Dermis microvascular lymphatic vessel endothelial cell (primary cell): ENCODE data around the gene GNG12. TPM values are rescaled to one million over a fixed set of nuclear protein-coding genes. Genes with fewer than 3 reads are reported as not detected.

ENCODE experiments used
- DNase-seq, 2 donors: peaks; one replicate each; pipeline versions ENCODE4 v3.0.0 to v3.0.0-alpha.2; 2010; ENCODE audit warnings: low read depth in 2 of 2
- total RNA-seq: library from RNA; depleted of rRNA; stranded (reverse); fragments of >200 nt; gene quantifications from 2 replicates; pipeline ENCODE4 v1.2.1, GENCODE V29; 2014

The GNG12 gene
- total RNA-seq, 1 donor from 2014 or later = 144 TPM

DNA sequence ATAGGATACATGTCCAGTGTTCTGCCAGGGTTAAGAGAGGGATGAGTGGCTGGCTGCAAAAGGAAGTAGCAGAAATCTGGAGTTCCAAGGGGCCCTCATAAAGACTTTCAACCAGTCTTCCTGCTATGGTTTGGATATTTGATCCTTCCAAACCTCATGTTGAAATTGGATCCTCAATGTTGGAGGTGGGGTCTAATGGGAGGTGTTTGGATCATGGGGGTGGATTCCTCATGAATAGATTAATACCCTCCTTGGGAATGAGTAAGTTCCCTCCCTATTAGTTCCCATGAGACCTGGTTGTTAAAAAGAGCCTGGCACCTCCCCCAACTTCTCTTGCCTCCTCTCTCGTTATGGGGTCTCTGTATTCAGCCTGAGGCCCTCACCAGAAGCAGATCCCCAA, 10.1 kb upstream of the GNG12 start:
- no peak for DNase-seq

DNA sequence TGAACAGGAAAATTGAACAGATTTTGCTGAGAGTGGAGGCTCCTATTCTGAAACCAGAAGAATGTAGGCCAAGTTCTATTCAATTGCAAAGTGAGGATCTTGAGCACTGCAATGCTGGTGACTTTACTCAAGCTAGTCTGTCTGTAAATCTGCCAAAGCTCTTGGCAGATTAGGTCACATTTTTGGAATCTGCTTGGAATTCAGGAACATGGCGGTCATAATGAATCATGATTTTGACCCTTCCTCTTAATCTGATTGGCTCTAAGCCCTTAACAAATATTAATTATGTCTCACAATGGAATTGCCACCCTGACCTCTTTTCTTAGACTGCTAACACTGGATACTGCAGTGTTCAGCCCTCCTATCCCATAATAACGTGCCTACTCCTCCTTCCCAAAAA, 7.2 kb upstream of the GNG12 start:
- peak in 1 of 2 donors; percentile 87 for DNase-seq

DNA sequence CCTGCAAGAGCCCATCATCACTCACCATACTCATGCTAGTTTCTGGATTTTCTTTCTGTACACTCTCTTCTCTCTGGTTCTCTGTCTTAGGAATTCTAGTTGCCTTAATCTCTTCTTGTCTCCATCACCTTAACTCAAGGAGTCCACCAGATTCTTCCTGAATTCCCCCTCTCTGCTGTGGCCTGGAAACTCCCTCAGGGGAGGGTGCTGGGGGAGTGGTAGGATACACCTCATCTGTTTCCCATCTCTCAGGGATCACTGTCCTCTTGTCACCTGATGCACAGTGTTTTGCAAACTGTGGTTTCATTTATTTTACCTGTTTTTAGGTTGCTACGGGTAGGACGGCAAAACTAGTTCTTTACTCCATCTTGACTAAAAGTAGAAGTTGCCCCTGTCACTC, 6.6 kb upstream of the GNG12 start:
- DNase-seq = no peak

GRCh38 chr1:67838180-67838910, 5.1 kb upstream of the GNG12 start:
- no peak for DNase-seq

DNA sequence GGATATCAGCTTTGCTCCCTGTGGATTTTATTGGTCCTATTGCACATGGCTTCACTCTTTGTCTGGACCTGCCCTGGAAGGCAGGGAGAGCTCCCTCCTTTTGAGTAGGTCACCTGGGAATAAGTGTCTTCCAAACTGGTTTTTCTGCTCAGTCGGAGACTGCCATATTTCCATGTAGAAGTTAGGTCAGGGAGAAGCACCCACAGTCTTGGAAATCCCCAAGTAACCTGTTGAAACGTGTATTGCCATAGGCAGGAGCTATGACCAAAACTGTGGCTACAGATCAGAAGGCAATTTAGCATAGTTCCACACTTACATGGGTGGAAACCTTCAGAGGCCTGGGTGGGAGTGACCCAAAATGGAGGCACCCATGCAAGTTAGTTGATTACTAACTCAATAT, 3.5 kb upstream of the GNG12 start:
- no peak for DNase-seq

- no peak for DNase-seq
Observed at GRCh38 chr1:67835663-67836452, 2.6 kb upstream of the GNG12 start.

DNA sequence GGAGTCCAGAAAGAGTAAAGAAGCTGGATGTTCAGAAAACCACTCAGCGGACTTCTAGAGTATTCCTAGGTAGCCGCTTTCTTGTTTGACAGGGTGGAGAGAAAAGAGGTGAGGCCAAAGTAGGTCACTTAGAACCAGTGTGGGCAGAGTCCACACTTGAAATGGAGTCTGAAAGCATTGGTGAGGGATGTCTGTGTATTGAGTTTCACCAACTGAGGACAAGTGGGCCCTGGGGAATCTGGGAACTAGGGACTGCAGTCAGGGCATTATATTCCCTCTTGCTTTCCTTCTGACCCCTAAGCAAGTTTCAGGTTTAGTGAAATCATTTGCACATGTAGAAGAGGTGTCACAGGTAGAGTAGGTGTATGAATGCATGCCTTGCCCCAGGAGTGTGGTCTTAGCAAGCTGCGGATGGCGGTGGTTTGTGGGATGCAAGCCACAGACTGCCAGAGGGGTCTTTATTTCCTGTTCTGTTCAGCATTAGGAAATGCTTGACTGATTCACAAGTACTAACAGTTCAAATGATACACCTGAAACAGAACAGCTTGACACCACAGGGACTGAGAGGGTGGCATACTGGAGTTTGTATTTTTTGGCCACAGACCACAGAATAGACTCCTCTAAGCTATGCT, 1.1 kb upstream of the GNG12 start:
- no peak for DNase-seq

DNA sequence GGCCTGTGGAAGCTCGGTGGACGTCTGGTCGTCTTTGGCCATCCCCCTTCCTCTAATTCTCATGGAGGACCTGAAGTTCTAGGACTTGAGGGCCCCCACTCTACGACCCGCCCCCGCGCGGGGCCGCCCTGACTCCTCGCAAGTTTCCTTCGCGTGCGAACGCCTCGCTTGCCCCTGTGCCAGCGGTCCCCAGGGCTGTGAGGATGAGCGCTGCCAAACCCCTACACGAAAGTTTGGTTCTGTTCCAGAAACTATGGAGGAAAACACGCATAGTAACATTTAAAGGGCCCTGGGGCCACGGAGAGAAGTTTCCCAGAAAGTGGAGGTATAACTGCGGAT, 304 bp upstream of the GNG12 start:
- DNase-seq = peak in 1 of 2 donors; percentile 65

- DNase-seq = peak; percentile 85
Observed at GRCh38 chr1:67831850-67832513, 1.3 kb downstream of the GNG12 start.

- DNase-seq = peak in 1 of 2 donors; percentile 31
Observed at GRCh38 chr1:67830928-67831830, 2.1 kb downstream of the GNG12 start.

GRCh38 chr1:67830226-67830625, 3.0 kb downstream of the GNG12 start:
- peak; percentile 78 to 84 for DNase-seq

DNA sequence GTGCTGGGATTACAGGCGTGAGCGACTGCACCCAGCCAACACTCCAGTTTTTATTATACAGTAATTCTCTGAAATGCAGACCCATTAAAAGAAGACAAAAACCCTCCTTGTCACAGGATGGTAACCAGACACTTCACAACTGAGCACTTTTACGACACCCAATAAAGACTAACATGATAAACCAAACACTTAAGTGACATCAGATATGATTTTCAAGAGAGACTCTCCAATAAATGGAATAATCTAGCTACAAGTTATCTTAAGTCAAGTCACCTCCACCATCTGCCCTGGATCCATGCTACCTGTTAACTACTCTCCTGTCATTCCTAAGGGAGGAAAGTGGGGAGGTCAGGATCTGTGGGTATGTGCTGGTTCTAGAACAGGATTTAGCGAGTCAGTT, 5.6 kb downstream of the GNG12 start:
- DNase-seq = no peak

GRCh38 chr1:67825591-67825990, 7.7 kb downstream of the GNG12 start:
- no peak for DNase-seq

GRCh38 chr1:67824766-67825165, 8.5 kb downstream of the GNG12 start:
- DNase-seq = no peak

DNA sequence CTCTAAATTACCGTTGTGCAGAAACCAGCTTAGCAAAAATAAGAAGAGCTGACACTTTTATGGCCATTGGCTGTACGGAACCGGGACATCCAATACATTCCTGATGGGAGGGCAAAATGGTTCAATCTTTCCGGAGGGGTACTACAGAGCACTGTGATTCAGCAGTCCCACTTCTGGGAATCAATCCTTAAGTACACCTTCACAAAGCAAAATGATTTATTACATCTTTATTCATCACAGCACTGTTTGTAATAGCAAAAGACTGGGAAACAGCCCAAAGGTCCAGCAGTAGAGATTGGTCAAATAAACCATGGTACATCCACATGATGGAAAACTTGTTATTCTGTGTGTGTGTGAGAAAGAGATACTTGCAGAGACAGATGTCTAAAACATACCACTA, 9.7 kb downstream of the GNG12 start:
- no peak for DNase-seq

DNA sequence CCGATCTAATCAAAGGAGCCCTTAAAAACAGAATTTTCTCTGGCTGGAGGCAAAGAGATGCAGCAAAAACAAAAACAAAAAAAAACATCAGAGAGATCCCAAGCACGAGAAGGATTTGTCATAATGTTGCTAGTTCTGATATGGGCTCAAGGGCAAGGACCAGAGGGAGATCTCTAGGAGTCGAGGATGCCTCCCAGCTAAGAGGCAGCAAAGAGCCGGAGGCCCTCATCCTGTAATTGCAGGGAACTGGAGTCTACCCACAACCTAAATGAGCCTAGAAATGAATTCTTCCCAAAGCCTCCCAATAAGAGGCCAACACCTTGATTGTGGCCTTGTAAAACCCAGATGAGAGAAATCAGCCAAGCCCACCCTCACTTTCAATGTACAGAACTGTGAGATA, 12.0 kb downstream of the GNG12 start:
- DNase-seq = no peak

DNA sequence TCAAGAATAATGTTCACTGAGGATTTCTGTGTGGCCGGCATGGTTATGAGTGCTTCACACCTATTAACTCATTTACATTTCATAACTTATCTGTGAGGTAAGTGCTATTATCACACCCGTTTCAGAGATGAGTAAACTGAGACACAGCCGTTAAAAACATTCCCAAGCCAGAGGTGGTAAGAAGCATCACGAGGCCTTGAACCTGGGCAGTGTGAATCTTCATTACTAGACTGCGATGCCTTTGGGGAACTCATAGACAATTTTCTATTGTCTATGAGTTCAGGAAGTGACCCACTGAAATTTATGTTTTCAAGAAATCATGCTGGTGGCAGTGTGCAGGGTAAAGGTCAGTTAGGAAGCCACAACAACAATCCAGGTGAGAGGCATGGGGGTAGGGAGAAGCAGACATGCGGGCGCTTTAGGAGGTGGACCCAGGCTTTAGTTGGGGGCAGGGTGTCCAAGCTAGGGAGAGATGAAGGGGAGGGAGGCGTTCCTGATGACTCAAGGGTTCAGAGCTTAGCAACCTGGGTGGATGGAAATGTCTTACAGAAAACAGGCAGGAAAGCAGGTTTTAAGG, 14.5 kb downstream of the GNG12 start:
- DNase-seq = peak in 1 of 2 donors; percentile 22

DNA sequence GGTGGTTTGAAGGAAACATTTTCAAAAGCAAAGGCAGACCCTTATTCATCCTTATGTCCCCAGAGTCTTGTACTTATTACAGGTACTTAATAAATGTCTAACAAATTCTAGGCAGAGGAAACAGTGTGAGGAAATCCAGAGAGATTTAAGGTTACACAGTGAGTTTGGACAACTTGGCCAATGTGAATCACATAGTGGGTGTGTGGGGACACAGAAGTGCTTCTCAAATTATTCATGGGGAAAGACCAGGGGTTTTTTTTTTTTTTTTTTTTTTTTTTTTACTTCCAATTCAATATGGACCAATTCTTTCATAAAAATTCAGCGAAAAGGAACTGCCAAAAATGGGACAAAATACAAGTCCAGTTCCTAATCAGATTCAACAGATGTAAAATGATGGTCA, 15.1 kb downstream of the GNG12 start:
- no peak for DNase-seq

DNA sequence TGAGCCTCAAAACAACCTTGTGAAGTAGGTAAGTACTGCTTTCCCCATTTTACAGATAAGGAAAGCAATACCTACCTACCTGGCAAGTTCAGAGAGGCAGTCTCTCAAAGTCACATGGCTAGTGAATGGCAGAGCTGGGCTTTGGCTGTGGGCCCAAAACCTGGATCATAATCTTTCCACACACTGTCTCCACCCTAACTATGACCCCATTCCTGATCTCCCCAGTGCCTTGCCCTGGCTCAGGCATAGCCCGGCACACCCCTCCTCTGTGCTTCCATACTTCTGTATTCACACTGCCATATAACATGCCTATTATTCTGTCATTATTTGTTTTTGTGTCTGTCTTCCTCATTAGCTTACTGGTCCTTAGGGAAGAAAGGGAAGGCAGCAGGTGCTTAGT, 15.9 kb downstream of the GNG12 start:
- DNase-seq = no peak

DNA sequence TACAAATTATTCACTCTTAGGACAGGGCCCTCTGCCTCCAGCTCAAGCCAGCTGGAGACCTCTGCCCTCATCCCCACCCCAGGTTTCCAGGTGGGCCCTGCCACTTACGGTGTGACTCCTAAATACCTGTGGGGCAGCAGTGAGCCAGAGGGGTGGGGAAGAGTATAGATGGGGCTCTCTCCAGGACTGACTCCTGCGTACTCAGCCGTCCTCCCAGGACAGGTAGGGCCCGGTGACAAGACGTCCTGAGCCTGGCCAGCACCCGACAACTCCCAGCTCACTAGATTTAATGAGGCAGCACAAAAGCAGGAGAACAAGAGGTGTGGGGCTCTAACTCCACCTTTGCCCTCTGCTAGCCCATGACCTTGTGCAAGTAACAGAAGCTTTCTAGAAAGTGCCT, 16.8 kb downstream of the GNG12 start:
- no peak for DNase-seq

DNA sequence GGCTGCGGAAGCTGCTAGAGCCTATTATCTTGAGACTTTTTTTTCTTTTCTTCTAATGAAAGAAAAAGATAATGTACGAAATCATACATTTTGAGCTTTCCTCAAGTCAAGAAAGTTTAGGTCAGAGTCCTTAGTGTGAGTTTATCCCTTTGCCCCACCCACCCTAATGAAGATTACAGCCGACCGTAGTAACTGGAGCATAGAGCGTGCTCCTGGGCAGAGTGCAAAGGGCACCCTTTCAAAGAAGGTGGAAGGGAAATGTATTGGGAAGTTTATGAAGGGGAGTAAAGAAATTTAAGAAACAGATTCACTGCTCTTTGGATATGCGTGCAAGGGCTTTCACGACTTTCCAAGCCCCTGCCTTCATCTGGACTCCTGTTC, 17.2 kb downstream of the GNG12 start:
- DNase-seq = no peak
